Thoracic aorta (tissue), 2 donors: Measurements from ENCODE around the gene SEPTIN1. TPM values are rescaled to one million over a fixed set of nuclear protein-coding genes. Genes with fewer than 3 reads are reported as not detected.
A peak's percentile ranks its signal among the peaks of the same experiment; 100 is the strongest.
"Not testable (repeated sequence)": the region's sequence is repeated elsewhere in the genome, so short reads cannot be mapped to it uniquely, and the experiment has no call there.

Experiments
- ATAC-seq: fragments of 150-250 bp; one replicate; pipeline ENCODE4 v1.8.0; 2017; ENCODE audit warnings: low read depth; ENCODE audit not compliant: insufficient number of reproducible peaks, low FRiP score
- DNase-seq: peaks from one replicate; pipeline ENCODE4 v3.0.0-alpha.2; 2020; ENCODE audit warnings: low spot score
- H3K27ac ChIP-seq, 2 donors: fragments of 200-600 bp; sonication (generic); 1 replicate in 1 of 2; 2 replicates in 1 of 2; pipeline ENCODE4 v1.5.1; 2016; ENCODE audit warnings: mild to moderate bottlenecking in 2 of 2, moderate library complexity in 2 of 2
- H3K27me3 ChIP-seq: fragments of 200-600 bp; sonication (generic); replicated peaks from 2 replicates; pipeline ENCODE4 v1.6.0; 2016; ENCODE audit warnings: mild to moderate bottlenecking; ENCODE audit not compliant: insufficient read depth
- H3K36me3 ChIP-seq: fragments of 200-600 bp; sonication (generic); one replicate; pipeline ENCODE4 v1.5.1; 2016
- H3K4me1 ChIP-seq, 2 donors: fragments of 200-600 bp; sonication (generic); 1 replicate in 1 of 2; 2 replicates in 1 of 2; pipeline versions ENCODE4 v1.5.1 to v1.6.0; 2016; ENCODE audit warnings: low read depth in 2 of 2, mild to moderate bottlenecking in 1 of 2; ENCODE audit not compliant: control insufficient read depth in 1 of 2
- H3K4me3 ChIP-seq: fragments of 200-600 bp; sonication (generic); 2 replicates; pipeline ENCODE4 v1.5.1; 2016; ENCODE audit warnings: mild to moderate bottlenecking
- H3K9me3 ChIP-seq: fragments of 200-600 bp; sonication (generic); 2 replicates; pipeline ENCODE4 v1.5.1; 2016
- total RNA-seq, 2 donors: library from RNA; depleted of rRNA; stranded (reverse); fragments of >200 nt; gene quantifications; one replicate each; pipeline versions ENCODE4 v1.1.0 to v1.2.3, GENCODE V29; 2016
- TF ChIP-seq, protein P1 (sequence below): fragments of 200-600 bp; sonication (generic); IDR thresholded peaks from one replicate; pipeline ENCODE4 v1.5.1; 2019; ENCODE audit warnings: antibody characterized with exemption

The SEPTIN1 gene
- total RNA-seq, 2 donors from 2014 or later: 3.0 to 4.2 TPM

DNA sequence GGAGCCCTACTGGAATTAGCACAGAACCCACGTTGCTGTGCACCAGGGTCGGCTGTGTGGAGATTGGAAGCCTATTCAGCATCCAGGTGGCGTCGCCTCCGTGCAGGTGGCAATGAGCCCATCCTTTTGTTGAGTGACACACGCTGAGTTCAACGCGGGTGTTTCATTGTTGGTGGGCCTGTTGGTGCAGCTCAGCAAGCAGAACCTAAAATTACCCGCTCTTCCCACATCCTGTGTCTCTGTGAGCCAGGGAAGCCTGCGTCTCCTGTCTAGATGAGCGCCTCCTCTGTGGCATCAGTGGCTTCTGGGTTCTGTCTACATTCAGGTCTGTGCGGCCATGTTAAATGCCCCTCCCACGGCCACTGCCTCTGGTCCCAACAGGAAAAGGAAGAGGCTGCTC, 41.7 kb downstream of the SEPTIN1 start:
- Histone ChIP-seq H3K27me3 (no peaks in the 10 kb centered on the region), H3K36me3 (no peaks in the 10 kb centered on the region), H3K4me3 (no peak overlapping the region), H3K27ac (no peak overlapping the region), H3K4me1 (peaks cover 5 to 23% of the 10 kb centered on the region in 2 donors), H3K9me3 (no peaks in the 10 kb centered on the region)
- DNase-seq (no peak), ATAC-seq (no peak)
- TF ChIP-seq, protein P1, sequence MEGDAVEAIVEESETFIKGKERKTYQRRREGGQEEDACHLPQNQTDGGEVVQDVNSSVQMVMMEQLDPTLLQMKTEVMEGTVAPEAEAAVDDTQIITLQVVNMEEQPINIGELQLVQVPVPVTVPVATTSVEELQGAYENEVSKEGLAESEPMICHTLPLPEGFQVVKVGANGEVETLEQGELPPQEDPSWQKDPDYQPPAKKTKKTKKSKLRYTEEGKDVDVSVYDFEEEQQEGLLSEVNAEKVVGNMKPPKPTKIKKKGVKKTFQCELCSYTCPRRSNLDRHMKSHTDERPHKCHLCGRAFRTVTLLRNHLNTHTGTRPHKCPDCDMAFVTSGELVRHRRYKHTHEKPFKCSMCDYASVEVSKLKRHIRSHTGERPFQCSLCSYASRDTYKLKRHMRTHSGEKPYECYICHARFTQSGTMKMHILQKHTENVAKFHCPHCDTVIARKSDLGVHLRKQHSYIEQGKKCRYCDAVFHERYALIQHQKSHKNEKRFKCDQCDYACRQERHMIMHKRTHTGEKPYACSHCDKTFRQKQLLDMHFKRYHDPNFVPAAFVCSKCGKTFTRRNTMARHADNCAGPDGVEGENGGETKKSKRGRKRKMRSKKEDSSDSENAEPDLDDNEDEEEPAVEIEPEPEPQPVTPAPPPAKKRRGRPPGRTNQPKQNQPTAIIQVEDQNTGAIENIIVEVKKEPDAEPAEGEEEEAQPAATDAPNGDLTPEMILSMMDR: no peak

DNA sequence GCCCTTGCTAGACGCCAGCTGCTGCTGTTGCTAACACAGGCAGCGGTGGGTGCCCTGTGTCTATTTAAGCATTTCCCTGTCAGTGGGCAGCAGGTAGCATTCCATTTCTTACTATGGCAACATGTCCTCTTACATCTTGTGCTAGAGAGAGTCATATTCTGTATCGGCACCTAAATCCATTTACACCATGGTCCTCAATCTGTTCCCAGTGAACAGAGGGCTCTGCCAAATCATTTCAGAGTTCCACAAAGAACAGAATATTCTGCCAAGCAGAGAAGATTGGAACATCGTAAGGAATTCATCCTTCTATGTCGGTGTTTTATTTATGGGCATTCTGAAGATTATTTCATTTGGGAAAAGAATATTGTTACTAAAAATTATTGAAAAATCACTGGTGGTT, 43.6 kb downstream of the SEPTIN1 start:
- not testable (repeated sequence) for H3K4me3 ChIP-seq, H3K9me3 ChIP-seq, H3K27me3 ChIP-seq, H3K36me3 ChIP-seq, DNase-seq, ATAC-seq
- Histone ChIP-seq H3K27ac (peak overlapping the region in 1 of 2 donors; percentile 33), H3K4me1 (peaks cover 5 to 24% of the 10 kb centered on the region in 2 donors)

DNA sequence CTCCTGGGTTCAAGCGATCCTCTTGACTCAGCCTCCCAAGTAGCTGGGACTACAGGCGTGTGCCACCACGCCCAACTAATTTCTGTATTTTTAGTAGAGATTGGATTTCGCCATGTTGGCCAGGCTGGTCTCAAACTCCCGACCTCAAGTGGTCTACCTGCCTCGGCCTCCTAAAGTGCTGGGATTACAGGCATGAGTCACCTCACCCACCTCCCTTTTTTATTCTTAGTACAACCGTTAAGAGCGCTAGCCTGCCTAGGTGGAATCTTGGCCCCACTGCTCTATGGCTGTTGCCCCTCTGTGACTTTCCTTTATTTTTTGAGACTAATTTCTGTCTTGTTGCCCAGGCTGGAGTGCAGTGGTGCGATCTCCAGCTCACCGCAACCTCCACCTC, 44.4 kb downstream of the SEPTIN1 start:
- not testable (repeated sequence) for ATAC-seq

DNA sequence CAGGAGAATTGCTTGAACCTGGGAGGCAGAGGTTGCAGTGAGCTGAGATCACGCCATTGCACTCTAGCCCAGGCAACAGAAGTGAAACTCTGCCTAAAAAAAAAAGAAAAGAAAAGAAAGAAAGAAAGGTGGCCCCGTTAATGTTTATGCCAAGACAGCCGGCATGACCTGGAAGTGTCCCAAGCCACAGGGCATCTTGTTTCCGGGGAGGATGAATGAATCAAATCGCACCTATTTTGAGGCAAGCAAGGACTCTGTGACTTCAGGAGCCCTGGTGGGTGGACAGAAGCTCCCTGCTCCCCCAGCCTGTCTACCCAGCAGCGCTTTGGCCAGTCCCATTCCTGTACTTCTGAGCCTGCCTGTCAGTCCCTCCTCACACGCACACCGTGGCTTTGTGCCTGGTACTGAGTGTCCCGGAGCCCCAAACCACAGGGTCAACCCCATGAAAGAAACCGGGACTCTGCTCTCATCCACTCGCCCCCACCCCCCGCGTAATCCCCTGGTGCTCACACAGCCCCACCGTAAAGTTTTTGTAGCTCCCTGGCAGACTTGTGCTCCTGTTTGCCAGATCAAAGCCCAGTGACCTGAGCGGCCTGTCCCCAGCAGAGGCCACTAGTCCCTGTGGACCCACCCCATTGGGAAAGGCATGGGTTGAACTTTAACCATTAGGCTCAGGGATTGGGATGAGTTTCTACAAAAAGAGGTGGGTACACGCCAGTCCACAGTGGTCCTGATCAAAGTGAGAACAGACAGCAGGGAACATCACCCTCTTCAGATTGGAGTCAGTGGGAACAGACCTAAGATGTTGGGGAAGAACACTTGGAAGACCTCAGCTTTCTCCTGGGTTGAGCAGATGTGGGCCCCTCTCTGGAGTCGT, 46.5 kb downstream of the SEPTIN1 start:
- Histone ChIP-seq H3K27ac (peak overlapping the region; percentile 92 to 97), H3K27me3 (no peaks in the 10 kb centered on the region), H3K9me3 (no peaks in the 10 kb centered on the region), H3K4me3 (peak overlapping the region; percentile 96), H3K4me1 (peaks cover 5 to 28% of the 10 kb centered on the region in 2 donors), H3K36me3 (no peaks in the 10 kb centered on the region)
- ATAC-seq (no peak), DNase-seq (no peak)
- TF ChIP-seq, protein P1: no peak

More for the DNA sequence above, 44.4 kb downstream of the SEPTIN1 start:
- H3K27ac ChIP-seq: peak overlapping the region in 1 of 2 donors; percentile 33
- not testable (repeated sequence) for DNase-seq, H3K36me3 ChIP-seq, H3K27me3 ChIP-seq, H3K4me3 ChIP-seq, H3K9me3 ChIP-seq
- peaks cover 5 to 28% of the 10 kb centered on the region in 2 donors for H3K4me1 ChIP-seq

DNA sequence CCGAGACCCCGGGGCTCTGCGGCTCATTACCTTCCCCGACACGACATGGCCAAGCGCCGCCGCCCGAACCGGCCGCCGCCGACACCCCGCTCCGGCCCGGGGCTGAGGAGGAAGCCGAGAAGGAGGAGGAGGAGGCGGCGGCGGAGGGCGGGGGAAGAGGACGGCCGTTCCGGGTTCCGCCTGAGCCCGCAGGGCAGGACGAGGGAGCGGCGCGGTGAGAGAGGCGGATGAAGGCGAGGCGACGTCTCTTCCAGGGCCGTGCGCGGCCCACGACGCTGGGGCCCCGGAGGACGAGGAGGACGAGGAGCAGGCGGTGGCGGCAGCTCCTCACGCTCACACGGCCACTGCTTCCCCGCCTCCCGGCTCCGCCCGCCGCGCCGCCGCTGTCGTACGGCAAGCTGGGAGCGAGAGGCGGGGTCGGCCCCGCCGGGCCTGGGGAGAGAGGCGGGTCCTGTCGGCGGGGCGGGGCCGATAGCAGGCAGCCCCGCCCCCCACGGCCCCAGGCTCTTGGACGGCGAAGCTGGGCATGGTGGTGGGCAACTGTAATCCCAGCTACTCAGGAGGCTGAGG, 47.2 kb downstream of the SEPTIN1 start:
- peak; percentile 50 for DNase-seq
- not testable (repeated sequence) for H3K36me3 ChIP-seq, H3K27me3 ChIP-seq, H3K9me3 ChIP-seq
- H3K4me1 ChIP-seq: peaks cover 5 to 28% of the 10 kb centered on the region in 2 donors
- peak overlapping the region; percentile 92 to 97 for H3K27ac ChIP-seq
- peak overlapping the region; percentile 96 for H3K4me3 ChIP-seq
- peak; percentile 78 for ATAC-seq

DNA sequence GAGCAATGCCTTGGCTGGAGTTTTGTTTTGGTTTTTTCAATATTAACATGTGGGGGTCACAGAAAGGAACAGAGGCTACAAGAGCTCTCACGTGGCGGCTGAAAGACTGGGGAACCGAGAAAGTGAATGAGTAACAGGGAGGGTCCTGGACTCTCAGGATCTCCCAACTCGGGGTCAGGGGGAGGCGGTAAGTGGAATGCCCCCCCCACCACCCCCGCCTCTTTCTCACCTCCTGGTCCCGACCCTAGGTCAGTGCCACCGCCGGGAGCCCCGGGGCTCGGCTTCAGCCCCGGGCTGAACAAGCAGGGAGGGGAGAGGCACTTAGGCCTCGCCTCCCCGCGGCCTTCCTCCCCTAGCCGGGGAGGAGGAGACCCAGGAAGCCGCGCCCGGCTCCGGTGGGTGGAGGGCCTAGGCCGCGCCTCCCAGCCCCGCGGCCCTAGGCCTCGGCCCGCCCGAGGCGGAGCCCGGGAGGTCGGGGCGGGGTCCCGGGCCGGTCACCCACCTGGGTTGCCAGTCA, 47.8 kb downstream of the SEPTIN1 start:
- H3K4me1 ChIP-seq: peaks cover 5 to 26% of the 10 kb centered on the region in 2 donors
- DNase-seq, H3K27me3 ChIP-seq, H3K36me3 ChIP-seq, H3K9me3 ChIP-seq: not testable (repeated sequence)
- peak overlapping the region; percentile 96 for H3K4me3 ChIP-seq
- ATAC-seq: peak; percentile 86
- H3K27ac ChIP-seq: peak overlapping the region; percentile 92 to 97

Other genes starting within 250 kb of the SEPTIN1 start
- gene CORO1A, start 199.0 kb downstream of the SEPTIN1 start, total RNA-seq: 10 to 100 TPM; 78.1 to 87.8 TPM
- 100 to 1,000 TPM in 1 of 2 donors, 10 to 100 TPM in 1; 83.4 to 224 TPM for gene BOLA2B, start 188.9 kb downstream of the SEPTIN1 start, total RNA-seq
- 10 to 100 TPM; 20.1 to 43.6 TPM for gene SLX1A, start 188.7 kb downstream of the SEPTIN1 start, total RNA-seq
- gene SULT1A3, start 183.3 kb downstream of the SEPTIN1 start, total RNA-seq: 10 to 100 TPM; 11.1 to 15.6 TPM
- 10 to 100 TPM in 1 of 2 donors, 1 to 10 TPM in 1; 6.5 to 14.0 TPM for gene NPIPB13, start 134.1 kb downstream of the SEPTIN1 start, total RNA-seq
- 10 to 100 TPM; 31.4 to 52.0 TPM for gene CD2BP2, start 27.3 kb downstream of the SEPTIN1 start, total RNA-seq
- gene TBC1D10B, start 12.1 kb downstream of the SEPTIN1 start, total RNA-seq: 10 to 100 TPM; 34.5 TPM
- gene MYL11, start 7.8 kb downstream of the SEPTIN1 start, total RNA-seq: under 1 TPM in 1 of 2 donors, not detected in 1; 0.81 TPM
- 10 to 100 TPM; 10.9 to 11.1 TPM for gene ZNF48, start 12.9 kb upstream of the SEPTIN1 start, total RNA-seq
- 10 to 100 TPM; 21.8 to 25.7 TPM for gene ZNF771, start 25.0 kb upstream of the SEPTIN1 start, total RNA-seq
- 10 to 100 TPM; 16.7 to 24.0 TPM for gene DCTPP1, start 47.5 kb upstream of the SEPTIN1 start, total RNA-seq
- 10 to 100 TPM; 18.1 to 30.3 TPM for gene SEPHS2, start 63.3 kb upstream of the SEPTIN1 start, total RNA-seq
- 1 to 10 TPM; 3.2 to 5.4 TPM for gene ITGAL, start 90.2 kb upstream of the SEPTIN1 start, total RNA-seq
- gene ZNF768, start 144.0 kb upstream of the SEPTIN1 start, total RNA-seq: 10 to 100 TPM; 25.0 to 36.3 TPM
- gene ZNF747, start 152.3 kb upstream of the SEPTIN1 start, total RNA-seq: 10 to 100 TPM; 16.8 to 18.3 TPM
- 1 to 10 TPM; 8.5 to 9.6 TPM for gene ZNF764, start 175.8 kb upstream of the SEPTIN1 start, total RNA-seq
- 10 to 100 TPM in 1 of 2 donors, 1 to 10 TPM in 1; 9.2 to 24.2 TPM for gene ZNF688, start 189.2 kb upstream of the SEPTIN1 start, total RNA-seq
- 10 to 100 TPM; 10.9 to 15.6 TPM for gene ZNF785, start 203.1 kb upstream of the SEPTIN1 start, total RNA-seq
- 10 to 100 TPM in 1 of 2 donors, 1 to 10 TPM in 1; 7.4 to 17.0 TPM for gene ZNF689, start 227.8 kb upstream of the SEPTIN1 start, total RNA-seq